Measurements from ENCODE around the gene GRIK2.

GRIK2 gene

GRCh38 chr6:101435038-101435437, 41.5 kb downstream of the GRIK2 start:
- TF ChIP-seq SIN3A (IDR thresholded peaks at IDR 0.05; ENCODE audit: borderline replicate concordance, insufficient read depth, low read length) (no peak), TAF1 (IDR thresholded peaks at IDR 0.05; ENCODE audit: borderline replicate concordance, insufficient read depth, low read length) (no peak), FOXP2 (optimal IDR thresholded peaks at IDR 0.05; ENCODE audit: borderline replicate concordance, extremely low read depth, extremely low read length, insufficient read depth) (no peak), REST (IDR thresholded peaks at IDR 0.05; ENCODE audit: insufficient read depth in 1 of 2, low read depth in 2 of 2, low read length in 2 of 2) (no peak), POLR2AphosphoS5 (IDR thresholded peaks at IDR 0.05; ENCODE audit: low read depth, low read length) (no peak)

GRCh38 chr6:101439790-101440189, 46.3 kb downstream of the GRIK2 start:
- TF ChIP-seq FOXP2 (optimal IDR thresholded peaks at IDR 0.05; ENCODE audit: borderline replicate concordance, extremely low read depth, extremely low read length, insufficient read depth): no peak

GRCh38 chr6:101443315-101443714, 49.8 kb downstream of the GRIK2 start:
- TF ChIP-seq REST (IDR thresholded peaks at IDR 0.05; ENCODE audit: insufficient read depth in 1 of 2, low read depth in 2 of 2, low read length in 2 of 2) (no peak), POLR2AphosphoS5 (IDR thresholded peaks at IDR 0.05; ENCODE audit: low read depth, low read length) (no peak), SIN3A (IDR thresholded peaks at IDR 0.05; ENCODE audit: borderline replicate concordance, insufficient read depth, low read length) (no peak), TAF1 (IDR thresholded peaks at IDR 0.05; ENCODE audit: borderline replicate concordance, insufficient read depth, low read length) (no peak), FOXP2 (optimal IDR thresholded peaks at IDR 0.05; ENCODE audit: borderline replicate concordance, extremely low read depth, extremely low read length, insufficient read depth) (no peak)

DNA sequence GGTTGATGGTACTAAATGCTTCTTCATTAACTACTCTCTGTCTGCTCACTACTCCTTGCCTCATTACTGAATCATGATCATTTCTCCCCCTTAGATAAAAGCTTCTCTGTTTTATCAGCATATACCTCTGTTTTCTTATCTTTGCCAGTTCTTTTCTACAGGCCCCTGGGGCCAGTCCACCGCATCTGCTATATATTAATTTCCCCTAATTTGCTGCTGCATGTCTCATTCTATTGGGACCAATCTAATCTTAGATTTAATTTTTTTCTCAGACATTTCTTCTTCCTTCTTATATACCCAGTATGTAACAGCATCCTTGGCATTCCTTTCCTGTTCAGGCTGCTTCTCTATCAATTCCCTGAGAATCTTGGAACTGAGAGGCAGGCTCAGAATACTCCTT, 51.2 kb downstream of the GRIK2 start:
- TF ChIP-seq REST (IDR thresholded peaks at IDR 0.05; ENCODE audit: insufficient read depth in 1 of 2, low read depth in 2 of 2, low read length in 2 of 2): no peak
- no peak for TF ChIP-seq TAF1 (IDR thresholded peaks at IDR 0.05; ENCODE audit: borderline replicate concordance, insufficient read depth, low read length)
- TF ChIP-seq POLR2AphosphoS5 (IDR thresholded peaks at IDR 0.05; ENCODE audit: low read depth, low read length): no peak
- TF ChIP-seq FOXP2 (optimal IDR thresholded peaks at IDR 0.05; ENCODE audit: borderline replicate concordance, extremely low read depth, extremely low read length, insufficient read depth): no peak
- no peak for TF ChIP-seq SIN3A (IDR thresholded peaks at IDR 0.05; ENCODE audit: borderline replicate concordance, insufficient read depth, low read length)

DNA sequence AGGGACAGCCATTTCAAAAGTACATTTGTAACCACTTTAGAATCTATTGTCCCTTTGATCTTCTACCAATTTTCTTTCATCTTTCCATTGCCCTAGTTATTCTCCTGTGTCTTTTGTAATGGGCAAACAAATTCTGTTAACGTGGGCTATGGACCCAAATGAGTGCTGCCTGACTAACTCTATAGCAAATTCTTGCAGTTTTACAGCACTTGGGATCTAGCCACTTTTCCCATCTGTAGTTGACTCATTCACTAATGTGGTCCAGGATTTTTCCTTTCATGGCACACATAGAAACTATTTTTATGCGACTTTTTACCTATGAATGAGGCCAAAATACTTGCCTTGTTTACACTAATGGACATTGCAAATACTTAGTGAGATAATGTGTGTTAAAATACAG, 52.0 kb downstream of the GRIK2 start:
- TF ChIP-seq SIN3A (IDR thresholded peaks at IDR 0.05; ENCODE audit: borderline replicate concordance, insufficient read depth, low read length) (no peak), TAF1 (IDR thresholded peaks at IDR 0.05; ENCODE audit: borderline replicate concordance, insufficient read depth, low read length) (no peak), REST (IDR thresholded peaks at IDR 0.05; ENCODE audit: insufficient read depth in 1 of 2, low read depth in 2 of 2, low read length in 2 of 2) (no peak), POLR2AphosphoS5 (IDR thresholded peaks at IDR 0.05; ENCODE audit: low read depth, low read length) (no peak)

Data from PFSK-1 (cell line).